ENCODE data around the gene GDF9. TPM values are rescaled to one million over a fixed set of nuclear protein-coding genes. Genes with fewer than 3 reads are reported as not detected.

The GDF9 gene
- total RNA-seq: under 1 TPM in 3 of 4 donors, not detected in 1; 0.22 to 0.75 (median 0.51) TPM

- no peak for TF ChIP-seq CTCF (IDR thresholded peaks at IDR 0.05; ENCODE audit: low read depth)
Measured at GRCh38 chr5:132866342-132867045, at the start of gene GDF9, which contains the start of gene UQCRQ. Gene GDF9, minus strand, starts transcription at chr5:132866469. Its CDS starts 1,936 bp downstream, at chr5:132864533. Gene UQCRQ, plus strand, starts transcription at chr5:132866642. Its CDS starts 240 bp downstream, at chr5:132866882.

- no peak for TF ChIP-seq CTCF (IDR thresholded peaks at IDR 0.05; ENCODE audit: low read depth)
Measured at GRCh38 chr5:132915681-132916080, 49.4 kb upstream of the GDF9 start.

- no peak for TF ChIP-seq CTCF (IDR thresholded peaks at IDR 0.05; ENCODE audit: low read depth)
Measured at GRCh38 chr5:132909702-132910101, 43.4 kb upstream of the GDF9 start.

GRCh38 chr5:132907161-132907560 lies 40.9 kb upstream of the GDF9 start:
- no peak for TF ChIP-seq CTCF (IDR thresholded peaks at IDR 0.05; ENCODE audit: low read depth)

GRCh38 chr5:132905938-132906337 lies 39.7 kb upstream of the GDF9 start:
- no peak for TF ChIP-seq CTCF (IDR thresholded peaks at IDR 0.05; ENCODE audit: low read depth)

- TF ChIP-seq CTCF (IDR thresholded peaks at IDR 0.05; ENCODE audit: low read depth): no peak
Measured at GRCh38 chr5:132901730-132902129, 35.5 kb upstream of the GDF9 start.

- no peak for TF ChIP-seq CTCF (IDR thresholded peaks at IDR 0.05; ENCODE audit: low read depth)
Measured at GRCh38 chr5:132901036-132901435, 34.8 kb upstream of the GDF9 start.
